DMS153 treated with DMSO at 0.1 percent for 48 hours (cell line): ENCODE measurements around the gene TOP3B.

Experiments
- DNase-seq: peaks from one replicate; lab custom pipeline; 2025; ENCODE audit not compliant: unreplicated experiment; lab: John Stamatoyannopoulos, UW

Gene TOP3B

DNA sequence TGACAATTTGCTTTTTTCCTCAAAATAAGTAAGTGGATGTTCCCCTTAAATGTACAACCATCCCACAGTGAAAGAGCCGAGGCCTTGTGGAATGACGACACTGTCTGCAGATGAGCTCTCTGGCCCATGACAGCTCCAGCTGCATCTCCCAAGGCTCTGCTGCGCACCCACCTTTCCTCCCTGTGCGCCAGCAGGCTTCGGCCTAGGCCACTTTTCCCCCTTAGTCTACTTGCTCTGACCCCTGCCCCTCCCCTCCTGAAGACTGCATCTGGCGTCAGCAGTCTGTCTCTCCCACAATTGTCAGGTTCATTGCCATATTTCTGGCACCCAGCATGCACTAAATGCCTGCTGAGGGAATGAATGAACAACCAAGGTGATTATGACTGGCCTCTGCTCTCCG lies 2.0 kb downstream of the TOP3B start:
- DNase-seq: no peak

DNA sequence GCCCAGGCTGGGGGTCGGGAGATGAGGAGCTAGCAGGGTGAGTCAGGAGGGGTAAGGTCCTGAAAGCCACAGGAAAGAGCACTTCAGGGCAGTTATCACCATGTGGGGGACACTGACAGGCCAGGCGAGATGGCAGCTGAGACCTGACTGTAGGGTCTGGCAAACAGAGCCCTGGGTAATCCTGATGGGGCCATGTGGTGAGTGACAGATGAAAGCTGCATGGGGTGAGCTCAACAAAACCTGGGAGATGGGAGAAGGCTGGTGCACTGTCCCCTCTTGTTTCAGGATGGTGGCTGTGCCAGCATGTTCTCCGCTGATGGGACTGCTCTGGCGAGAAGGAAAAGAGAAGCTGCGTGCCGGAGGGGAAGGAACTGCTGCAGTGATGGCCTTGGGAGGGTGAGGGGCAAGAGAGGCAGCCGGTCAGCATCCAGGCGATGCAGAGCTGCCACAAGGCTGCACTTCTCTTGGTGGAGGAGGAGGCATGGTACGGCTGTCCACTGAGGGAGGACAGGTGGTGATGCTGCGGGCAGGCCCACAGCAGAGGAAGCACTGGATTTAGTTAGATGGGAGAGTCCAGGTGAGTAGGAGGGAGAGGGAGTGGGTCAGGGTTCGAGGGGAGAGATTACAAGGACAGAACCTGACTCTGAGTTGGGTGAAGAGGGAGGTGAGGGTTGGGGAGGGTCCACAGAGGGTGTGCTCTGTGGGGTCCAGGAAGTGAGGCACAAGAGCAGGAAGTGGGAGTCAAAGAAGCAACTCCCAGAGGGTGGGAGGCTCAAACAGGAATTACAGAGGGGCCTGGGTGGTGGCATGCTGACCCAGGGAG lies 3.8 kb downstream of the TOP3B start:
- no peak for DNase-seq

DNA sequence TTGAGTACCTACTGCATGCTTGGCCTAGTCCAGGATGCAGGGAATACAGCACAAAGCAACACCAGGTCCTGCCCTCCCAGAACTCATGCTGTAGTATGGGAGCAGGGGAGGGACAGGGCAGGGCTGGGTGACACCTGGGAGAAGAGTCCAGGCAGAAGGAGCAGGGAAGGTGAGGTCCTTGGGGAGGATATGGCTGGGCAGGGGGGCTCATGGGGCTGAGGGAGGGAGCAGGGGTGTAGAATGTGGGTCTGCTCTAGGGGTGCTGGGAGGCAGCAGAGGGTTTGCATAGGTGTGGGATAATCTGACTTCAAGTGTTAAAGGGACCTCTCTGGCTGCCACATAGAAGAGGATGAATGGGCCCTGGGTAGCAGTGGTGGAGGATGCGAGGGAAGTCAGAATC lies 4.8 kb downstream of the TOP3B start:
- DNase-seq: no peak

DNA sequence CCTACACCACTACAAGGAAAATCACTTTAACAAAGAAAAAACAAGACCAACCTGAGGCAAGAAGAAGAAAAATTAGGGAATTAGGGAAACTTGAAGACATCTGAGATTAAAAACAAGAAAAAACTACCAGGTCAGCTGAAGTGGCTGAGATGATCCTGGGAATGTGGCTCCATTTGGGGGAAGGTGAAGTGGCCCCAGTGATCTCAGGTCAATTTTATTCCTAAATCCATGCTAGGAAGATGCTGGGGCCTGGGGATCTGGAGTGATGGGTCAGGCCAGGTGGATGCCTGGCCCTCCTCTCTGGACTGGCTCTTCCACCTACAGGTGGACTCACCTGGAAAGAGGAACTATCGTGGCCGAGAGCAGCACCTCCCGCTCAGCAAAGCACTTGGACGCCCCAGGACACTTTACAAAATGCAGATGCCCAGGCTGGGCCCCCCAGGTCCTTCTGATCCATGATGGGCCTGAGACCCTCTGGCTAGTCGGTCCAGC lies 6.7 kb downstream of the TOP3B start:
- DNase-seq: no peak

DNA sequence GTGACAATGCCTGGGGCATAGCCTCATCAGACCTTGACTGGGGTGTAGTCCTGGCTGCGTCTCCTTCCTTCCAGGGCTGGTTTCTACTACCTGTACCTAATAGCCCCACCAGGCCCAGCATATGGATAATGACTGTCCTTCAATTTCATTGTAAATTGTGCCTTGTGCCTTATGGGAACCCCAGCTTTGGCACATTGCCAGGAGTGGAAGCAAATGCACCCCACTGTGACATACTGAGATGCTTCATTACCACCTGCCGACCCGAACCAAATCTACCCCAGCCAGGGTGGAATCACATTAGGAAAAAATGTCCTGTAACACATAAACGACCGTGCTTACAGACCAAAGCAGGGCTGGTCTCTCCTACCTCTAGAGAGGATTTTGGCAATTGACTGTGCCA lies 7.3 kb downstream of the TOP3B start:
- DNase-seq: no peak

DNA sequence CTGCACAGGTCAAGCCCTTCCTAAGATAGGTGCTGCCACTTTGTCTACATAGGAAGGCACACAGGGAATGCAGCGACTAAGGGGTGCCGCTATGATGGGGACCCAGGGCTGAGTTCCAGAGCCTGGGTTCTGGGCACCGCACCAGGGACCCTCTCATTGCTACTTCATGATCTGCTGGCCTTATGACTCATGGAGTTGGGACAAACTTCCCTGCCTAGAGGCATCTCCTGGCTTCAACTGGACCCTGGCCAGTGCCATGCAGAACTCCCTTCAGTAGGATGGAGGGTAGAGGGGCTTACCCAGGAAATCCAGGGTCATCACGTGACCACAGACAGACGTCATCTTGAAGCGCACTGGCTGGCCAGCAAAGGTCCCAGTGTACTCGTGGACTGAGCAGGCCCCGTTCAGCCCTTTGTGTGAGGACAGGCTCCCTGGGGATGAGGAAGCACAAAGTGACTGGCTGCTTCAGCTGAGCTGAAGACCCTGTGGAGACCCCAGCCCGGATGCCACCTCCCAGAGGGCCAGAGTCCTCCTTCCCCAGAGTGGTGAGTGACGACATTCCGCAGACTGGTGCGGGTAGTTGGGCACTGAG lies 8.4 kb downstream of the TOP3B start:
- no peak for DNase-seq

DNA sequence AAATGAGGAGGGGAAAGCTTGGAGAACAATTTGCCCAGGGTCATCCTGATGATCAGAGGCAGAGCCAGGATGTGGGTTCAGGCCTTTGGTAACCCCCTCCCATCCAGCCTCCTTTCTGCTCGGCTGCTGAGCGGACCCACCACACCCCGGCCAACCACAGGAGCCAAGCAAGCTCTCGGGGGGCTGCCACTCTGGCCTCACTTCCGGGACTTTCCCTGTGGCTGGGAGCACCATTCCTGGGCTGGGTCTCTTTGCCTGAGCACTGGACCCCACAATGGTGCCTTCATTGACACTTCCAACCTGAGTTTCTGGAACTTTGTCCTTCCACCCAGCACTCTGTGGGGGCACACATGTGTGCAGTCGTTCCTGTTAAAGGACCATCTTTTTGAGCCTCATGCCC lies 9.8 kb downstream of the TOP3B start:
- no peak for DNase-seq

DNA sequence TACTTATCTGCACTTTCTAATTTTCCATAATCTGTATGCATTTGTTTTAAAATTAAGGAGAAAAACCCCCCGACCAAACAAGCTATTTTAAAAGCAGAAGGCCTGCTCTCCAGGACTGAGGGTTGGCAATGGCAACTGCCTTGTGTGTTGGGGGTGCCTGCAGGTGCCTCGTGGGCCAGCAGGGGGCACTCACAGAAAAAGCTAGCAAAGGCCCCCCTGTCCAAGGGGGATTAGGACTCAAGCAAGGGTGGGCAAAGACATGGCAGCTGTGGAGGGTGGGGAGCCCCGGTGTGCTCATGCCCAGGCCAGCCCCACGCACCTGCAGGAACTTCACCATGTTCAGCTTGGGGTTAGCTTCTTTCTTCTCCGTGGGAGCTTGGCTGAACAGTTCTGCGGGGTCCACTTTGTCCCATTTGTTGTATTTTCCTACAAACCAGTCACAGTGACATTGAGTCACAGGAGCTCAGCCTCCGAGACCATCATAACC lies 10.3 kb downstream of the TOP3B start:
- no peak for DNase-seq

DNA sequence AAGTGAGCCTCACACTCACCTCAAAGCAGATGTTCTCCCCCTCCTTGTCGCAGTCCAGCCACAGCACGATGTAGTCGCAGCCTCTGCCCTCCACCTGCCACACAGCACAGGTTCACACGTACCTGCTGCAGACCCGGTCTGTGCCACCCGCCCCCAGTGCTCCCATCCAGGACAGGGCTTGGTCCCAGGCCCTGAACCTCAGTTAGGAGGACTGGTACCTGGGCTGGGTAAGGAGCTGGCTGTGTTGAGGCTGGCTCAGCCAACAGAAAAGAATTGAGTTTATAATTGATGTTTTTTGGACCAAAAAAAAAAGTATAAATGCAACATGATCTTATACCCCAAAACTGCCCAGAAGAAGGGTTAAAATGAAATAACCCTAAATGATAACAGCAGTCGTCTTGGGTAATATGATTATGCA lies 10.7 kb downstream of the TOP3B start:
- no peak for DNase-seq

DNA sequence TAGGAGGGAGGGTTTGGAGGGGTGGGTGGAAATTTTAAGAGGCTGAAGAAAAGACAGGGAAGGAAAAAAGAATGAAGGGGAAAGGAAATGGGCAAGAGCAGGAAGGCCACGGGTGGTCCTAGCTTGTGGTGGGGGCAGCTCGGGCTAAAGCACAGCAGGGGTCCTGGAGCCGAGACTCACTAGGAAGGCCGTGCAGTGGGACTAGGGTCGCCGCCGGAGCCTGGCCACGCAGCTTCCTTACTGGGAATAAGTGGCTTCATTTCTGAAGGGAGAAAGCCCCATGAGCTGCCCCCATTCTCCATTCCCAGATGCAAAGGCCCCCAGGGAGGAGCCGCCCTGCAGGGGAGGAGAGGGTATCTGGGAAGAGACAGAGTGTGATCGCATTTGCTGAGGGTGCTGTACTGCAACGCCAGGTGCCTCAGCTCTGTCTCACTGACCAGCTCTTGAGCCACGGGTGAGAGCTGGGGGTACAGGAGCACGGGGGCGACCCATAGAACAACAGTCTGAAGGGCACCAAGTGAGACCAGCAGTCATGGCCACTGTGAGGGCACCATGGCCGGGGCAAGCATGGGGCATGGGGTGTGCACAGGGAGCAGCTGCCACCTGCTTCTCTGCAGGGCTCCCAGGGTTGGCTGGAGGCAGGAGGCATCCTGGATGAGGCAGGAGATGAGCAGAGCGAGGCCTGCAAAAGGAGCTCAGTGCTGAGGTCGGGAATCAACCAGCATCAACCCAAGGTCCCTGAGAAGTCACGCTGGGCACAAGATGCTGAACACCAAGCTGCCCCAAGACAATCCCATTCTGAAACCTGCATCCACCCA lies 11.6 kb downstream of the TOP3B start:
- no peak for DNase-seq

DNA sequence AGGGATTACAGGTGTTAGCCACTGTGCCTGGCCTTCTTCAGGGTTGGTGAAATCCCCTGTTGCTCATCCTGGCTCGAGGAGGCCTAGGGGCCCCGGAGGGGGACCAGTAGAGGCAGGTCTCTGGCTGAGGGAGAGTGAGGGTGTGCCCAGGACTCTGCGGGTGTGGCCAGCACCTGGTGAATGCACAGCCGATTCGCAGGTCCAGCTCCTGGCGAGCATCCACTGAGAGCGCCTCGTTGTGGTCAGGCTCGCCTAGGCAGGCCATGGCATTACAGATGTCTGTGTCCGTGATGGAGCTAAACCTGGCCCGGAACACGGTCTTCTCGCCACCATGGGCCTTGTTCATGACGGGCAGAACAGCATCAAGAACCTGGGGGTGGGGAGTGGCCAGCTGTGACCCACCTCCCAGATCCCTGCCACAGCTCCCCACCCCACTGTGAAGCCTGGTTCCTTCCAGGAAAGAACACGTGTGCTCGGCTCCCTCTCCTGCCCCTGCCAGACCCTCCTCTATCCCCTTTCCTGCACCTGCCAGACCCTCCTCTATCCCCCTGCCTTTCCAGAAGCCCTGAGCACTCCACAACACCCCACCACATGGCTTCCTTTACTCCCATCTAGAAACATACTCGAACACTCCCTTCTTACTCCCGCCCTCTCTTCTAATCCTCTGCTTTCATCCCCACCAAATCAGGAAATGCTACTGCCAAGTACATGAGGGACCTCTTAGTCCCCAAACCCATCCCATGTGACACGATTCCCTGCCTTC lies 12.4 kb downstream of the TOP3B start:
- no peak for DNase-seq

DNA sequence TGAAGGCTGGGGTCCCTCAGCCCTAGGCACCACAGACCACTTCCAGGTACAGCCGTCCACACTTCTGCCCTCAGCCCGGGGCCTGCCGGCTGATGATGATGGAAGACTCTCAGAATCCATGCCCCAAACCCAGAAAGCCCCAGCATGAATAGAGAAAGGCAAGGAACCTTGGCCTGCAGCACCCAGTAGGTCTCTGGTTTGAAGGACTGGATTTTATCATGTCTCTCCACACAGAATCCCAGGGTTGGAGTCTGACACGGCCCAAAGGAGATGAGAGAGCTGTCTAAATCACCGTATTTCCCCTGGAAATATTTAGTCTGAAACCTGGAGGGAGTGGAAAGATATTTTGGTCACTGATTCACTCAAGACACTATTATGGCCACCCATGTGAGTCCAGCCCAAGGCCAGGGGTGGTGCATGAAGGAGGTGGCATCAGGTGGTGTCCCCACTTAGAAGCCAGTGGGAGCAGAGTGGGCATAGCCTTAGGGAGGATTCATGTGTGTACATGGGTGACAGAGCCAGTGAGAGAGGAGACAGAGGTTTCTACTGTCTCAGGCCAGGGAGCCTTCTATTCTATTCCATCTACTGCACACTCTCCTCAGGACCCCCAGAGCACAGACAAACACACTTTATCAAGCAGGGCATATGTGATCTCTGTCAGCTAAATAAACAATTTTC lies 14.0 kb downstream of the TOP3B start:
- no peak for DNase-seq

DNA sequence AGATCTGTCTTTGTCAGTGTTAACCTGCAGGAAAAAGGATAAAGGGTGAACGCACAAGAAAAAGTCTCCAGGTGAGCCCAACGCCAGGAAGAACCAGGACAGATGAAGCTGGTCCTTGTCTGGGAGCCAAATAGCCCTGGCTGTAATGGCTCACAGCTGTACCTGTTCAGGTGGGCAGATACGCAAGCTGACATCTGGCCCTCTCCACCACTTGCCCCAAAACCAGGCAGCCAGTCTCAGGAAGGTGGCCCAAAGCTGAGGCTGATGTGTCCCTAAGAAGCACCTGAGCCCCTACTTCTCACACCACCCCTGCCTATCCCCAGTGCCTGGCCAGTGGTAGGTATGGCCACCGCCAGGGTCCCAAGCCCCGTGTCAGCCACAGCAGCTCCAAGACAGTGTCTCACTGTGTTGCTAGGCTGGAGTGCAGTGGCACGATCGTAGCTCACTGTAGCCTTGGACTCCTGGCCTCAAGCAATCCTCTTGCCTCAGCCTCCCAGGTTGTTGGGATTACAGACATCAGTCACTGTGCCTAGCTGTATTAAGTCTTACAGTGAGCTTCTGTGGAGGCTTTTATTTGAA lies 14.8 kb downstream of the TOP3B start:
- no peak for DNase-seq

DNA sequence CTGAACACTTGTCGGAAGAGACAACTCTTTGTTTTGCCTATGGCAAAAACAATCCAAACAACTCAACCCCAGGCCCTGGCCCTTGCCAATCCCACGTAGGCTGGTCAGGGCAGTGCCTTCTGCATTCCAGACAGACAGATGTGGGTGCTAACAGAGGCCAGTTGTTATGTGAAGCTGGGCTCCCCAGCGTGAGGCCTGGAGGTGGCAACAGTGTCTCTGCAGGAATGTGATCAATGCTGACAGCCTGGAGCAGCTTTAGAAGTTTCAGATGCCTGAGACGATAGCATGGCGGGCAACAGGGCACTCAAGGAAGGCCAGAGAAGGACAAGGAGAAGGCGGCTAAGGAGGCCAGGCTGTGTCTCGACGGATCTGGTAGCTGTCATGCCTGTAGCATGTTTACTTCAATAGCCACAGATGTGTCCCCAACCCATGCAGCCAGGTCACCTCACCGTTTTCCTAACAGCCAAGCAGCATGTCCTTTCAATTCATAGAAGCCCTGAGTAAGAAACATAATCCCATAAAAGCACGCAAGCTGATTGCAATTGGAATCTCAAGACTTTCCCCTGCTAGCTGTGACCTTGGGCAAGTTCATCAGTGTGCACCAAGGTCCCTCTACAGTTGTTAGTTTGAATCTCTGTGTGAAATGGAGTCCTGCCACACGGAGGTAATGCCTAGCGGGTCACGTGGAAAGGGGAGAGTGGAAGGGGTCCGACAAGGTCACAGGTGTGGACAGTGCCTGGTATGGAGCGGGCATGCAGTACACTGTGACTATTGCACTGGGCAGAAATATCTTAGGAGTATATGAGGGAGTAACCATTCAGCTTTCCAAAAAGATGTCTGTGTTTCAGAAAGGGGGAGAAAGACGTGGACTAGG lies 15.7 kb downstream of the TOP3B start:
- no peak for DNase-seq

DNA sequence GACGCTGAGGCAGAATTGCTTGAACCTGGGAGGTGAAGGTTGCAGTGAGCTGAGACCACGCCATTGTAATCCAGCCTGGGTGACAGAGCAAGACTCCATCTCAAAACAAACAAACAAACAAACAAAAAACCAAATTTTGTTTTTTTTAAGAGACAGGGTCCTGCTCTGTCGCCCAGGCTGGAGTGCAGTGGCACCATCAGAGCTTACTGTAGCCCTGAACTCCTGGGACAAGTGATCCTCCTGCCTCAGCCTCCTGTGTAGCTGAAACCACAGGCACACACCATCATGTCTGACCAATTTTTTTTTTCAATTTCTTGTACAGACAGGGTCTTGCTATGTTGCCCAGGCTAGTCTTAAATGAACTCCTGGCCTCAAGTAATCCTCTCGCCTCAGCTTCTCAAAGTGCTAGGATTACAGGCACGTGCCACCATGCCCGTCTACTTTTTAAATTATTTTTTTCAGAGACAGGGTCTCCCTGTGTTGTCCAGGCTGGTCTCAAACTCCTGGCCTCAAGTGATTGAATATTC lies 16.8 kb downstream of the TOP3B start:
- DNase-seq: no peak

DNA sequence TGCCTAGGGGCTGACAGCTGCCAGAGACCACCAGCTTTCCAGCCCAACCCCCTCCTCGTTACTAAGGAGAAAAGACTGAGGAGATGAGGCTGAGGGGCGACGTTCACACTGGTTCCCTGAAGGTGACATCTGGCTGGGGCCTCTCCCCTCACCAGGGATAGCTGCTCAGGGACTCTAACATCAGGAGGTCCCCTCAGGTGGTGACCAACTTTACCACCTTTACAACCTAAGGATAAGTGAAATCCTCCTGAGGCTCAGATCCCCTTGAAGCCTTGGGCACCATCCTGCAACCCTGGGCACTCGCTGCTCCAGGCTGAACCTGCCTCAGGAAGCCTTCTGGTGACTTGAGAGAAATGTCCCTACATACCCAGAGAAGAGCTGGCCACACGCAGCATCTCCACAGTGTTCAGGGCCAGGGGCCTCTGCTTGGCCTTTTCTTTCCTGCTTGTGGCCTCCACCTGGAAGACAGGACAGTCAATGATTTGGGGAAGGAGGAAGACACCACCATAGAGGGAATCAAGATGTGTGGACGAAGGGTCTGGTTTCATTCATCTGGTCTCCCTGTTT lies 17.6 kb downstream of the TOP3B start:
- DNase-seq: no peak

DNA sequence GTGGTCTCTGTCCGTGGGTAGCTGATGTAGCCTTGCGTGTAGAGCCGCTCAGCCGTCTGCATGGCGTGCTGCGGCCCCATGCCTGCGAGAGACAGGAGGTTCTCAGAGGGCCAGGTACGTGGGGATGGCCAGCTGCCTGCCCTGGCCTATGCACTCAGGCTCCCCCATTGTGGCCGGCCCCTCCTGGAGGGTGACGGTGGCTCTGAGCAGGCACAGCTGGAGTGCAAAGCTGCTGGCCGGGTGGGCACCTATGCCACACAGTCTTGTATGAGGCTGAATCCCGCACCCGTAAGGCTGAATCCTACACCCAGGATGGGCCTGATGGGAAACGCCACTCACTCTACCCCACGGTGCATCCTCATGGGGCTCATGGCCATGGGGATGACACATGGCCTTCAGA lies 18.4 kb downstream of the TOP3B start:
- DNase-seq: no peak

DNA sequence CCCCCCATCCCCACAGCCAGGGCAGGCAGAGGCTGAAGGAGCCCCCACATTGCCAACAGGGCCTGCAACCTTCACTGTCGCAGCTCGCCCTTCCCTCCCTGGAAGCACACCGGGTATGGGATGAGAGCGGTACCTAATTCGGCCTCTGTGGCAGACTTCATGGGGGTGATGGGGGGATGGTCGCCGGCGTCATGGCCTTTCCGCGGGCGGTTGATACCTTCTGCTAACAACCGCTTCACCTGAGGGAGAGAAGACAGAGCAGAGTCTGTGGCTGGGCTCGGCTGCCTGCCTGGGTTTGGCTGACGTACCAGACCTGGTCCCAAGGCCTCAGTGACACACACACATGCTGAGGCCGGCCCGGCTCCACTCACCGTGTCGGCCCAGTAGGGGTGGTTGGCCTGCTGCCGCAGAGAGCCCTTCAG lies 18.8 kb downstream of the TOP3B start:
- DNase-seq: no peak
